ENCODE data around the gene IFT25. TPM values are rescaled to one million over a fixed set of nuclear protein-coding genes. Genes with fewer than 3 reads are reported as not detected.
"Not testable (repeated sequence)": the region's sequence is repeated elsewhere in the genome, so short reads cannot be mapped to it uniquely, and the experiment has no call there.

The IFT25 gene
- total and polyA plus RNA-seq, 2 experiments from 2014 or later, result 27.4 to 69.0 TPM

- Histone ChIP-seq H3K9me2 (replicated peaks; ENCODE audit: insufficient read depth) (no peaks in the 10 kb centered on the region), H3K36me3 (replicated peaks; ENCODE audit: insufficient read depth, low read depth) (no peaks in the 10 kb centered on the region), H3K27ac (no peak overlapping the region), H4K20me1 (ENCODE audit: insufficient read depth, poor library complexity, severe bottlenecking) (no peaks in the 10 kb centered on the region), H3K9me3 (ENCODE audit: low read depth) (no peaks in the 10 kb centered on the region), H2AFZ (no peak overlapping the region), H3K27me3 (no peaks in the 10 kb centered on the region), H3K4me1 (ENCODE audit: insufficient read depth) (peaks cover 16% of the 10 kb centered on the region), H3K79me2 (no peaks in the 10 kb centered on the region), H3K4me3 (no peak overlapping the region), H3K4me2 (no peak overlapping the region)
- WGBS (ENCODE audit: low lambda C conversion rate, missing lambda C conversion rate), result 83% methylated on average over 2 of the region's 2 CpGs
- TF ChIP-seq CTCF (IDR thresholded peaks at IDR 0.05; ENCODE audit: poor library complexity) (no peak), EZH2phosphoT487 (IDR thresholded peaks at IDR 0.05; ENCODE audit: low read depth, severe bottlenecking, unreplicated experiment) (no peak), EZH2 (IDR thresholded peaks at IDR 0.05; ENCODE audit: borderline replicate concordance) (no peak)
- DNase-seq (ENCODE audit: low spot score), result no peak
These were observed 26.2 kb upstream of the IFT25 start for GRCh38 chr1:53971718-53972117.

- H3K4me1 ChIP-seq (ENCODE audit: insufficient read depth), result peaks cover 24% of the 10 kb centered on the region
- H2AFZ ChIP-seq; H3K27ac ChIP-seq; H3K4me3 ChIP-seq; H3K9me2 ChIP-seq (replicated peaks; ENCODE audit: insufficient read depth); DNase-seq (ENCODE audit: low spot score); H3K4me2 ChIP-seq; H3K36me3 ChIP-seq (replicated peaks; ENCODE audit: insufficient read depth, low read depth); H4K20me1 ChIP-seq (ENCODE audit: insufficient read depth, poor library complexity, severe bottlenecking); H3K79me2 ChIP-seq; H3K27me3 ChIP-seq; H3K9me3 ChIP-seq (ENCODE audit: low read depth): not testable (repeated sequence)
- 90% methylated on average over 2 of the region's 2 CpGs for WGBS (ENCODE audit: low lambda C conversion rate, missing lambda C conversion rate)
These were observed 23.8 kb upstream of the IFT25 start for GRCh38 chr1:53969323-53969722.

GRCh38 chr1:53968125-53968513, 22.6 kb upstream of the IFT25 start:
- H3K36me3 ChIP-seq (replicated peaks; ENCODE audit: insufficient read depth, low read depth), result no peaks in the 10 kb centered on the region

More at GRCh38 chr1:53968125-53968513, 22.6 kb upstream of the IFT25 start:
- no peak for DNase-seq (ENCODE audit: low spot score)
- Histone ChIP-seq H3K4me1 (ENCODE audit: insufficient read depth) (peaks cover 28% of the 10 kb centered on the region), H3K9me3 (ENCODE audit: low read depth) (no peaks in the 10 kb centered on the region), H3K79me2 (no peaks in the 10 kb centered on the region), H3K27ac (no peak overlapping the region), H3K27me3 (no peaks in the 10 kb centered on the region), H4K20me1 (ENCODE audit: insufficient read depth, poor library complexity, severe bottlenecking) (no peaks in the 10 kb centered on the region), H3K9me2 (replicated peaks; ENCODE audit: insufficient read depth) (no peaks in the 10 kb centered on the region), H3K4me2 (no peak overlapping the region), H2AFZ (no peak overlapping the region), H3K4me3 (no peak overlapping the region)
- WGBS (ENCODE audit: low lambda C conversion rate, missing lambda C conversion rate), result 58% methylated on average over 2 of the region's 2 CpGs
- TF ChIP-seq EZH2 (IDR thresholded peaks at IDR 0.05; ENCODE audit: borderline replicate concordance), result no peak
- no peak for TF ChIP-seq EZH2phosphoT487 (IDR thresholded peaks at IDR 0.05; ENCODE audit: low read depth, severe bottlenecking, unreplicated experiment)
- no peak for TF ChIP-seq CTCF (IDR thresholded peaks at IDR 0.05; ENCODE audit: poor library complexity)
